Type B pancreatic cell (in vitro differentiated cells): Measurements from ENCODE around the gene ZNF132. TPM values are rescaled to one million over a fixed set of nuclear protein-coding genes. Genes with fewer than 3 reads are reported as not detected.

ENCODE experiments used
- DNase-seq: peaks from one replicate; pipeline ENCODE4 v3.0.0; 2021; ENCODE audit warnings: mixed read lengths; ENCODE audit not compliant: unreplicated experiment; ENCODE audit errors: extremely low spot score
- H3K27ac Mint-ChIP-seq: 2 replicates; pipeline ENCODE4 v1.8.0; 2021; ENCODE audit warnings: mild to moderate bottlenecking, mixed read lengths
- H3K27me3 Mint-ChIP-seq: 2 replicates; pipeline ENCODE4 v1.8.0; 2021; ENCODE audit warnings: mixed read lengths
- H3K36me3 Mint-ChIP-seq: 2 replicates; pipeline ENCODE4 v1.8.0; 2021; ENCODE audit warnings: mixed read lengths
- H3K4me1 Mint-ChIP-seq: one replicate; pipeline ENCODE4 v1.8.0; 2021; ENCODE audit warnings: mixed read lengths; ENCODE audit not compliant: unreplicated experiment
- H3K4me3 Mint-ChIP-seq: 2 replicates; pipeline ENCODE4 v1.8.0; 2021; ENCODE audit warnings: mild to moderate bottlenecking, mixed read lengths
- H3K9me3 Mint-ChIP-seq: 2 replicates; pipeline ENCODE4 v1.8.0; 2021; ENCODE audit warnings: mixed read lengths
- total RNA-seq: library from RNA; stranded (reverse); gene quantifications from 2 replicates; pipeline ENCODE4 v1.2.1, GENCODE V29; 2021; ENCODE audit warnings: low replicate concordance
- TF ChIP-seq, protein P1 (sequence below): fragments of 200-600 bp; sonication (generic); conservative IDR thresholded peaks from 2 replicates; pipeline ENCODE4 v1.5.0; 2021; ENCODE audit warnings: antibody characterized with exemption, mild to moderate bottlenecking

Gene ZNF132
- total RNA-seq, 1 donor from 2014 or later: 6.0 TPM

DNA sequence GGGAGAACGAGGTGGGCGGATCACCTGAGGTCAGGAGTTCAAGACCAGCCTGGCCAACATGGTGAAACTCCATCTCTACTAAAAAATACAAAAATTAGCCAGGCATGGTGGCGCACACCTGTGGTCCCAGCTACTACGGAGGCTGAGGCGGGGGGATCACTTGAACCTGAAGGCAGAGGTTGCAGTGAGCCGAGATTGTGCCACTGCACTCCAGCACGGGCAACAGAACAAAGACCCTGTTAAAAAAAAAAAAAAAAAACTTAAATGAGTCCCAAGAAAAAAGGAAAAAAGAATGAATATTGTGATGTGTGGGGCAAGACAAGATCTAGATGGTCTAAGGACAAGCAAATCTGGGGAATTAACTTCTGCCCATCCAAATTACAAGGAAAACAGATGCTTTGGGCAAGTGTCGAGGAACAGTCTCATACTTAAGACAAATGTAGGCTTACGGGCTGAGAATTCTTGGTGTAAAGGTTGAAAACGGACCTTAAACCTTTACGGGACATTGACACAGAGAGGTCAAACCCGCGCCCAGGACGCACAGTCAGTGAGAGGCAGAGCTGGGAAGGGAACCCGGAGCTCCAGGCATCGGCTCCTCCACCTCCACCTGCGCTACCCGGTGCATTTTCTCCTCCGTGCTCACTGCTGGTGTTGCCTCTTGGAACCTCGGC is 26.3 kb upstream of the ZNF132 start:
- Mint-ChIP-seq H3K4me3 (peak overlapping the region; percentile 87), H3K4me1 (peaks cover 12% of the 10 kb centered on the region), H3K36me3 (no peaks in the 10 kb centered on the region), H3K27ac (peak overlapping the region; percentile 74), H3K9me3 (no peaks in the 10 kb centered on the region), H3K27me3 (no peaks in the 10 kb centered on the region)
- TF ChIP-seq, protein P1, sequence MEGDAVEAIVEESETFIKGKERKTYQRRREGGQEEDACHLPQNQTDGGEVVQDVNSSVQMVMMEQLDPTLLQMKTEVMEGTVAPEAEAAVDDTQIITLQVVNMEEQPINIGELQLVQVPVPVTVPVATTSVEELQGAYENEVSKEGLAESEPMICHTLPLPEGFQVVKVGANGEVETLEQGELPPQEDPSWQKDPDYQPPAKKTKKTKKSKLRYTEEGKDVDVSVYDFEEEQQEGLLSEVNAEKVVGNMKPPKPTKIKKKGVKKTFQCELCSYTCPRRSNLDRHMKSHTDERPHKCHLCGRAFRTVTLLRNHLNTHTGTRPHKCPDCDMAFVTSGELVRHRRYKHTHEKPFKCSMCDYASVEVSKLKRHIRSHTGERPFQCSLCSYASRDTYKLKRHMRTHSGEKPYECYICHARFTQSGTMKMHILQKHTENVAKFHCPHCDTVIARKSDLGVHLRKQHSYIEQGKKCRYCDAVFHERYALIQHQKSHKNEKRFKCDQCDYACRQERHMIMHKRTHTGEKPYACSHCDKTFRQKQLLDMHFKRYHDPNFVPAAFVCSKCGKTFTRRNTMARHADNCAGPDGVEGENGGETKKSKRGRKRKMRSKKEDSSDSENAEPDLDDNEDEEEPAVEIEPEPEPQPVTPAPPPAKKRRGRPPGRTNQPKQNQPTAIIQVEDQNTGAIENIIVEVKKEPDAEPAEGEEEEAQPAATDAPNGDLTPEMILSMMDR: no peak
- DNase-seq: no peak

DNA sequence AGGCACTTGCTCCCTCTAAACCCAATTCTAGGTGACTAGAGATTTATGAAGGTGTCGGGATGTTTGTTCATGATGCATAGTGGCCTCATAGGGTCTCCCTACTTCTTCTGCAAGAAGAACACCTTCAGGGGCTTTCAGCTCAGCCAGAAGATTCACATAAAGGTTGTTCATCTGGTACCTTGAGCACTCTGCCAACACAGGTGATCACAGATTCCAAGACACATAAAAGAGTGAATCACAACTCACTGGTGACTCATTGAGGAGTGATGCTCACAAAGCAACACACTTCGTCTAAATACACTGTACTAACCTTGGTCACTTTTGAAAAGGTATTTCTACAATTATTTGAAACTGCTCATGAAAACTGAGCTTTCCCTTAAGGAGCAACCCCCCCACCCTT is 20.1 kb upstream of the ZNF132 start:
- no peak overlapping the region for H3K4me3 Mint-ChIP-seq
- no peak for DNase-seq
- H3K36me3 Mint-ChIP-seq: peaks cover 4% of the 10 kb centered on the region
- H3K9me3 Mint-ChIP-seq: no peaks in the 10 kb centered on the region
- H3K4me1 Mint-ChIP-seq: no peaks in the 10 kb centered on the region
- no peaks in the 10 kb centered on the region for H3K27me3 Mint-ChIP-seq
- no peak overlapping the region for H3K27ac Mint-ChIP-seq
- TF ChIP-seq, protein P1: no peak

DNA sequence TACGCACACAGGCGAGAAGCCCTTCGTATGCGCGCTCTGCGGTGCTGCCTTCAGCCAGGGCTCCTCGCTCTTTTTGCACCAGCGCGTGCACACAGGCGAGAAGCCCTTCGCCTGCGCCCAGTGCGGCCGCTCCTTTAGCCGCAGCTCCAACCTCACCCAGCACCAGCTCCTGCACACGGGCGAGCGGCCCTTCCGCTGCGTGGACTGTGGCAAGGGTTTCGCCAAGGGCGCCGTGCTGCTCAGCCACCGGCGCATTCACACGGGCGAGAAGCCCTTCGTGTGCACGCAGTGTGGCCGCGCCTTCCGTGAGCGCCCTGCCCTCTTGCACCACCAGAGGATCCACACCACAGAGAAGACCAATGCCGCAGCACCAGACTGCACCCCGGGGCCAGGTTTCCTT is 16.2 kb upstream of the ZNF132 start:
- Mint-ChIP-seq H3K4me3 (no peak overlapping the region), H3K27me3 (peaks cover 2% of the 10 kb centered on the region), H3K4me1 (peaks cover 10% of the 10 kb centered on the region), H3K36me3 (peaks cover 8% of the 10 kb centered on the region), H3K27ac (no peak overlapping the region), H3K9me3 (no peaks in the 10 kb centered on the region)
- DNase-seq: no peak
- TF ChIP-seq, protein P1: no peak

DNA sequence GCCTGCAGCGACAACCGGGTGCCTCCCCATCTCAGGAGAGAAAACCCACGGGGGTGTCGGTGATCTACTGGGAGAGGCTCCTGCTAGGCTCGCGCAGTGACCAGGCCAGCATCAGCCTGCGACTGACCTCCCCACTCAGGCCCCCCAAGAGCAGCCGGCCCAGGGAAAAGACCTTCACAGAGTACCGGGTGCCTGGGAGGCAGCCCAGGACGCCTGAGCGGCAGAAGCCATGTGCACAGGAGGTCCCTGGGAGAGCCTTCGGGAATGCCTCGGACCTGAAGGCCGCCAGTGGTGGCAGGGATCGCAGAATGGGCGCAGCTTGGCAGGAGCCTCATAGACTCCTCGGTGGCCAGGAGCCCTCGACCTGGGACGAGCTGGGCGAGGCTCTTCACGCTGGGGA is 15.4 kb upstream of the ZNF132 start:
- H3K4me3 Mint-ChIP-seq: no peak overlapping the region
- peaks cover 11% of the 10 kb centered on the region for H3K4me1 Mint-ChIP-seq
- no peak overlapping the region for H3K27ac Mint-ChIP-seq
- H3K36me3 Mint-ChIP-seq: peaks cover 8% of the 10 kb centered on the region
- H3K27me3 Mint-ChIP-seq: peaks cover 3% of the 10 kb centered on the region
- TF ChIP-seq, protein P1: no peak
- no peaks in the 10 kb centered on the region for H3K9me3 Mint-ChIP-seq
- DNase-seq: no peak

DNA sequence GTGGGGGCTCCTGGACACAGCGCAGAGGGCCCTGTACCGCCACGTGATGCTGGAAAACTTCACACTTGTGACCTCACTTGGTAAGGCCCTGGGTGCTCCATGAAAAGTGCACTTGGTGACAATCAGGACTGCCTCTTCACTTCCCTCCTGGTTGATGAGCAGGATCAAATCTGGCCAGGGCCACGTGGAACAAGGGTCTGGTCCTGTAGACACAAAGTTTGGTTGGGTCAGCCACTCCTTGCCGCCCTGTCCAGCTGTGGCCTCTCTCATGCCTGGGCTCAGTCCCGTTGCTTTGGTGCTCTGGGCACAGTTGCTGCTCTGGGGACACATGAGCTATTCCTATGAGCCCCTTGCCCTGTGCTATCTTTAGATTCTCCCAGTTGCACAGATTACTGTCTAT is 13.8 kb upstream of the ZNF132 start:
- Mint-ChIP-seq H3K27me3 (peaks cover 3% of the 10 kb centered on the region), H3K4me1 (peaks cover 11% of the 10 kb centered on the region), H3K36me3 (peaks cover 8% of the 10 kb centered on the region), H3K4me3 (peak overlapping the region; percentile 70), H3K27ac (no peak overlapping the region), H3K9me3 (no peaks in the 10 kb centered on the region)
- DNase-seq: no peak
- TF ChIP-seq, protein P1: no peak
